ENCODE results near the gene EDEM3.
"Not testable (repeated sequence)": the region's sequence is repeated elsewhere in the genome, so short reads cannot be mapped to it uniquely, and the experiment has no call there.

EDEM3 gene

GRCh38 chr1:184764483-184764882 lies 9.8 kb upstream of the EDEM3 start:
- H3K9ac ChIP-seq (ENCODE audit: low read length) = no peak overlapping the region
- no peaks in the 10 kb centered on the region for H3K4me1 ChIP-seq (ENCODE audit: insufficient read depth, low read length)
- no peak overlapping the region for H3K27ac ChIP-seq (ENCODE audit: low read depth, low read length)
- H3K36me3 ChIP-seq (ENCODE audit: insufficient read depth, low read length) = no peaks in the 10 kb centered on the region
- no peaks in the 10 kb centered on the region for H3K9me3 ChIP-seq (ENCODE audit: low read length)
- H3K4me3 ChIP-seq (ENCODE audit: low read depth in 1 of 2, low read length in 2 of 2) = no peak overlapping the region
- no peaks in the 10 kb centered on the region for H3K27me3 ChIP-seq (ENCODE audit: control insufficient read depth in 1 of 2, insufficient read depth in 2 of 2, low read length in 2 of 2)

DNA sequence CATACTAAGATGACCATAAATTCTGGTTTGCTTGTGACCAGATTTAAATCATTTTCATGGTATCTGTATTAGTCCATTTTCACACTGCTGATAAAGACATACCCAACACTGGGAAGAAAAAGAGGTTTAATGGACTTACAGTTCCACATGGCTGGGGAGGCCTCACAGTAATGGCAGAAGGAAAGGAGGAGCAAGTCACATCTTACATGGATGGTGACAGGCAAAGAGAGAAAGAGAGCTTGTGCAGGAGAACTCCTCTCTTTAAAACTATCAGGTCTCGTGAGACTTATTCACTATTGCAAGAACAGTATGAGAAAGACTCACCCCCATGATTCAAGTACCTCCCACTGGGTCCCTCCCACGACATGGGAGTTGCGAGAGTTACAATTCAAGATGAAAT lies 8.9 kb upstream of the EDEM3 start:
- H3K9ac ChIP-seq (ENCODE audit: low read length); H3K4me3 ChIP-seq (ENCODE audit: low read depth in 1 of 2, low read length in 2 of 2); H3K4me1 ChIP-seq (ENCODE audit: insufficient read depth, low read length); H3K36me3 ChIP-seq (ENCODE audit: insufficient read depth, low read length); H3K27ac ChIP-seq (ENCODE audit: low read depth, low read length); H3K9me3 ChIP-seq (ENCODE audit: low read length); H3K27me3 ChIP-seq (ENCODE audit: control insufficient read depth in 1 of 2, insufficient read depth in 2 of 2, low read length in 2 of 2): not testable (repeated sequence)

DNA sequence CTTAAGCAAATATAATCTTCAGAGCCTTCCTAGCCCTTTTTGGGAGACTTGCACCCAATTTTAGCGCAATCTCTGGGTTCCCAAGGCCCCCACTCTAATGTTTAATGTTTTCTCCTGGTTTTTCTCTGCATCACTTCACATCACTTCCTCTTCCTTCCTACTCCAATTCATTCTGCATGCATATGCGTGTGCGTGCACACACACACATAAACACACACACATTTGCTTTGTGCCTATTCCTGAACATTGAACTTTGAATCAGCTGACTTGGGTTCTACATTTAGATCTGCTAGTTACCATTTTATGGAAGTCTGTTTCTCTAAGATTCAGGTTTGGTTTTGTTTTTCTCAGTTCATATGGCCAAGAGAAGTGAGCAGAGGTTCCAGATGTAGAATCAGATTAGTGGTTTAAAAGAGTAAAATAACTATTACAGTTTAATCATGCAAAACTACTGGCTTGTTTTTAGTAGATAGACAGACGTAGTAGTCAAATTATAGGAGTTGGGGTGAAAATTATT lies 7.4 kb upstream of the EDEM3 start:
- no peaks in the 10 kb centered on the region for H3K9me3 ChIP-seq (ENCODE audit: low read length)
- no peak overlapping the region for H3K27ac ChIP-seq (ENCODE audit: low read depth, low read length)
- no peak overlapping the region for H3K4me3 ChIP-seq (ENCODE audit: low read depth in 1 of 2, low read length in 2 of 2)
- no peaks in the 10 kb centered on the region for H3K27me3 ChIP-seq (ENCODE audit: control insufficient read depth in 1 of 2, insufficient read depth in 2 of 2, low read length in 2 of 2)
- H3K4me1 ChIP-seq (ENCODE audit: insufficient read depth, low read length) = no peaks in the 10 kb centered on the region
- no peaks in the 10 kb centered on the region for H3K36me3 ChIP-seq (ENCODE audit: insufficient read depth, low read length)
- no peak overlapping the region for H3K9ac ChIP-seq (ENCODE audit: low read length)

- Histone ChIP-seq H3K9me3 (ENCODE audit: low read length) (no peaks in the 10 kb centered on the region), H3K4me1 (ENCODE audit: insufficient read depth, low read length) (peaks cover 6% of the 10 kb centered on the region), H3K36me3 (ENCODE audit: insufficient read depth, low read length) (no peaks in the 10 kb centered on the region), H3K27me3 (ENCODE audit: control insufficient read depth in 1 of 2, insufficient read depth in 2 of 2, low read length in 2 of 2) (no peaks in the 10 kb centered on the region), H3K9ac (ENCODE audit: low read length) (no peak overlapping the region), H3K27ac (ENCODE audit: low read depth, low read length) (no peak overlapping the region), H3K4me3 (ENCODE audit: low read depth in 1 of 2, low read length in 2 of 2) (no peak overlapping the region)
Measured at GRCh38 chr1:184759651-184760050, 5.0 kb upstream of the EDEM3 start.

- H3K9ac ChIP-seq (ENCODE audit: low read length) = no peak overlapping the region
- H3K4me1 ChIP-seq (ENCODE audit: insufficient read depth, low read length) = peaks cover 6% of the 10 kb centered on the region
- no peaks in the 10 kb centered on the region for H3K27me3 ChIP-seq (ENCODE audit: control insufficient read depth in 1 of 2, insufficient read depth in 2 of 2, low read length in 2 of 2)
- H3K4me3 ChIP-seq (ENCODE audit: low read depth in 1 of 2, low read length in 2 of 2) = no peak overlapping the region
- no peaks in the 10 kb centered on the region for H3K36me3 ChIP-seq (ENCODE audit: insufficient read depth, low read length)
- H3K9me3 ChIP-seq (ENCODE audit: low read length) = no peaks in the 10 kb centered on the region
- no peak overlapping the region for H3K27ac ChIP-seq (ENCODE audit: low read depth, low read length)
Measured at GRCh38 chr1:184759112-184759511, 4.5 kb upstream of the EDEM3 start.

DNA sequence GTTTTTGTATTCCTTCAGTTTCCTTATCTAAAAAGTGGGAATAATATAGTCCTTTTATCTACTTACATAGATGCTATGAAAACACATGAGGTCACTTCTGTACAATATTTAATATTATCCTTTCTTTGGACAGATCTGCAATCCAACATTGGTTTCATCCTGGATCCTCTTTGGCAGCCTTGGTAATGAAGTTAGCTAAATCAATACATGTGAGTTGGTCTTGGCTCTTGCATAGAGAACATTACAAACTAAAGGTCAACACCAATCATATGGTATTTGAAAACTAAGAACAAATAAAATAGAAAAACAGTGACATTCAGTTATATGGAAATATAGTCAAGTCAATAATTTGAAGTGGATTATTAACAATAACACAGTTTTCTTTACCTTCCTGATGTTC lies 3.2 kb upstream of the EDEM3 start:
- no peak overlapping the region for H3K27ac ChIP-seq (ENCODE audit: low read depth, low read length)
- no peaks in the 10 kb centered on the region for H3K27me3 ChIP-seq (ENCODE audit: control insufficient read depth in 1 of 2, insufficient read depth in 2 of 2, low read length in 2 of 2)

GRCh38 chr1:184757406-184757805 lies 2.7 kb upstream of the EDEM3 start:
- no peak overlapping the region for H3K9ac ChIP-seq (ENCODE audit: low read length)
- H3K27me3 ChIP-seq (ENCODE audit: control insufficient read depth in 1 of 2, insufficient read depth in 2 of 2, low read length in 2 of 2) = no peaks in the 10 kb centered on the region
- H3K9me3 ChIP-seq (ENCODE audit: low read length) = no peaks in the 10 kb centered on the region
- H3K27ac ChIP-seq (ENCODE audit: low read depth, low read length) = no peak overlapping the region
- peaks cover 17% of the 10 kb centered on the region for H3K4me1 ChIP-seq (ENCODE audit: insufficient read depth, low read length)
- no peak overlapping the region for H3K4me3 ChIP-seq (ENCODE audit: low read depth in 1 of 2, low read length in 2 of 2)
- H3K36me3 ChIP-seq (ENCODE audit: insufficient read depth, low read length) = no peaks in the 10 kb centered on the region

More for the DNA sequence above, 3.2 kb upstream of the EDEM3 start:
- no peaks in the 10 kb centered on the region for H3K36me3 ChIP-seq (ENCODE audit: insufficient read depth, low read length)
- no peak overlapping the region for H3K4me3 ChIP-seq (ENCODE audit: low read depth in 1 of 2, low read length in 2 of 2)
- H3K4me1 ChIP-seq (ENCODE audit: insufficient read depth, low read length) = peaks cover 14% of the 10 kb centered on the region
- H3K9me3 ChIP-seq (ENCODE audit: low read length) = no peaks in the 10 kb centered on the region
- no peak overlapping the region for H3K9ac ChIP-seq (ENCODE audit: low read length)

DNA sequence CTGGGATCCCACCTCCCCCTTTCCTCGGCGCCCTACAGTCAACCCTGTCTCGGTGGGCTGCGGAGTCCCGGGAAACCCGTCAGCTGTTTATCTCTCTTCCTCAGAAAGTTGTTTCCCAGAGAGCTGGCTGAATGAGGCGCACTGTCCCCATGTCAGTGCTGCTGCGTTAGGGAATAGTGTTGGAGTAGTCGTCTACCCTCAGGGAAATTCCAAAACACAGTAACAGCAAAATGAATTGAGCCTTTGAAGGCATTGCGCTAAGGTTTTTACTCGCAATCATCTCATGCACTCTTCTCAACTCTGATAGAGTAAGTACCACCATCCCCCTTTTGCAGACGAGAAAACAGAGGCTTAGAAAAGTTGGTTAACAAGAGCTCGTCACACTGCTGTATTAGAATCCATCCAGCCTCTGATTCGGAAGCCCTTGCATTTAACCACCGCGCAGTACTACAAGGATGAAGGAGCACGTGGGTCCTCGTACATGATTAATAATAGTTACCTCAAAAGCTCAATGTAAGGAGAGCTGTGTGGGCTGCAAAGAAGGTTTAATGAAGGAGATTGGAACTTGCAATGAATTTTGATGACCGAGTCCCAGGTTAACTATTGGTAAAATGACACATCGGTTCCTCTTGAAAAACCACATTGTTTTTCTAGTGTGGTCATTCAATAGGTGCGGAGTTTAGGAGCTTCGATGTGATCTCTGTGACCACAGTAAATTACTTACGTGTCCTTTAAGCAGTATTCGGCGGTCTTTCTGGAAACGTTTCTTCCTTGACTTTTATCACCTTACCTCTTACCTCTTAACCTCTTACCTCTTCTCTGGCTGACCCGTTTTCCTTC lies 788 bp upstream of the EDEM3 start:
- no peaks in the 10 kb centered on the region for H3K27me3 ChIP-seq (ENCODE audit: control insufficient read depth in 1 of 2, insufficient read depth in 2 of 2, low read length in 2 of 2)
- H3K27ac ChIP-seq (ENCODE audit: low read depth, low read length) = peak overlapping the region; percentile 85
- H3K36me3 ChIP-seq (ENCODE audit: insufficient read depth, low read length) = no peaks in the 10 kb centered on the region
- peak overlapping the region; percentile 55 to 91 for H3K4me3 ChIP-seq (ENCODE audit: low read depth in 1 of 2, low read length in 2 of 2)
- peak overlapping the region; percentile 40 for H3K9ac ChIP-seq (ENCODE audit: low read length)
- H3K4me1 ChIP-seq (ENCODE audit: insufficient read depth, low read length) = peaks cover 17% of the 10 kb centered on the region
- H3K9me3 ChIP-seq (ENCODE audit: low read length) = no peaks in the 10 kb centered on the region

DNA sequence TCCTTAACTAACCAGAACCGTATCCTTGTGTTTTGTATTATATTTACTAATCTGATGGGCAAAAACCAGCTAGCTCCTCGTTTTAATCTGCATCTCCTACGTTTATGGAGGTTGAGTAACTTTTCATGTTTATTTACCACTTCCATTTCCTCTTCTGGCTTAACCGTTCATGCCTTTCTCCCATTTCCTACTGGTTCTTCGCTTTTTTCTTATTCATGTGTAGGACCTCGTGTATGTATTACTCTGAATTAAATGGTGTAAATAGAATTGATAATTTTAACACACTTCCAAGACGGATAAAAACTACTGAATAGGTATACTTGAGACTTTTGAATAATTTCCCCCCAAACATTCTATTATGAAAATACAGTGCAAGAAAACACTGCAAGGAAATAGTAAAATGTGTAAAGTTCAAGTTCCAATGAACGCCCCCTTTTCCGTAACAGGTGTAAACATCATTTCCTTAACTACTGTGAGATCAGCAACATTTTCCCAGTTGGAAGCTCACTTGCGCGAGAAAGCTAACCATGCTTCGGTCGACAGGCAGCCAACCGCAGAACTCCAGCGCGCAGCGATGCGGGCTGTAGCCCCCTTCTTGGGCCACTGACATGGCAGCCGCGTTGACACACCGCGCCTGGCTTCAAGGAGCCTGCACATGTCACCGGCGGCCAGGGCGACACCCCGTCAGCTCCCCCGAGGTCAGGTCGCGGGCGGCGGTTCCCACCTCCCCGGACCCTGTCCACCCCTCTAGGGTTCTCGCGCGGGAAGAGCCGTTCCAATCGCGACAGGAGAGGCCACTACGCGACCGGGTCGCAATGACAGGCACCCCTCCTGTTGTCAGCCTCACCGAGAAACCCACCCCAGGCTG lies 816 bp downstream of the EDEM3 start:
- Histone ChIP-seq H3K9ac (ENCODE audit: low read length) (peak overlapping the region; percentile 86), H3K4me1 (ENCODE audit: insufficient read depth, low read length) (peaks cover 17% of the 10 kb centered on the region), H3K27ac (ENCODE audit: low read depth, low read length) (peak overlapping the region; percentile 91)

GRCh38 chr1:184753117-184753516 lies 1.5 kb downstream of the EDEM3 start:
- Histone ChIP-seq H3K27ac (ENCODE audit: low read depth, low read length) (no peak overlapping the region), H3K4me3 (ENCODE audit: low read depth in 1 of 2, low read length in 2 of 2) (peak overlapping the region in 1 of 2 donors; percentile 91), H3K36me3 (ENCODE audit: insufficient read depth, low read length) (no peaks in the 10 kb centered on the region)

More for the DNA sequence above, 816 bp downstream of the EDEM3 start:
- Histone ChIP-seq H3K9me3 (ENCODE audit: low read length) (no peaks in the 10 kb centered on the region), H3K36me3 (ENCODE audit: insufficient read depth, low read length) (no peaks in the 10 kb centered on the region), H3K27me3 (ENCODE audit: control insufficient read depth in 1 of 2, insufficient read depth in 2 of 2, low read length in 2 of 2) (no peaks in the 10 kb centered on the region), H3K4me3 (ENCODE audit: low read depth in 1 of 2, low read length in 2 of 2) (peak overlapping the region; percentile 81 to 91)

GRCh38 chr1:184752656-184753055 lies 2.0 kb downstream of the EDEM3 start:
- no peak overlapping the region for H3K4me3 ChIP-seq (ENCODE audit: low read depth in 1 of 2, low read length in 2 of 2)
- no peak overlapping the region for H3K9ac ChIP-seq (ENCODE audit: low read length)
- no peaks in the 10 kb centered on the region for H3K36me3 ChIP-seq (ENCODE audit: insufficient read depth, low read length)

More at GRCh38 chr1:184753117-184753516, 1.5 kb downstream of the EDEM3 start:
- Histone ChIP-seq H3K4me1 (ENCODE audit: insufficient read depth, low read length) (peaks cover 17% of the 10 kb centered on the region), H3K9me3 (ENCODE audit: low read length) (no peaks in the 10 kb centered on the region), H3K9ac (ENCODE audit: low read length) (no peak overlapping the region), H3K27me3 (ENCODE audit: control insufficient read depth in 1 of 2, insufficient read depth in 2 of 2, low read length in 2 of 2) (no peaks in the 10 kb centered on the region)

More at GRCh38 chr1:184752656-184753055, 2.0 kb downstream of the EDEM3 start:
- Histone ChIP-seq H3K27ac (ENCODE audit: low read depth, low read length) (no peak overlapping the region), H3K9me3 (ENCODE audit: low read length) (no peaks in the 10 kb centered on the region), H3K4me1 (ENCODE audit: insufficient read depth, low read length) (peaks cover 17% of the 10 kb centered on the region), H3K27me3 (ENCODE audit: control insufficient read depth in 1 of 2, insufficient read depth in 2 of 2, low read length in 2 of 2) (no peaks in the 10 kb centered on the region)
